H9 (cell line): ENCODE data around the gene ARPC5. TPM values are rescaled to one million over a fixed set of nuclear protein-coding genes. Genes with fewer than 3 reads are reported as not detected.

Experiments used
- DNase-seq: peaks from one replicate; pipeline ENCODE4 v3.0.0-alpha.2; 2017
- H2AFZ ChIP-seq: one replicate; pipeline ENCODE4 v1.6.1; 2013; ENCODE audit warnings: mild to moderate bottlenecking, low read length, control low read depth, moderate library complexity
- H2AK5ac ChIP-seq: 2 replicates; pipeline ENCODE4 v1.6.1; 2013; ENCODE audit warnings: low read length, control low read depth, mixed read lengths; ENCODE audit not compliant: insufficient read length
- H2BK120ac ChIP-seq: one replicate; pipeline ENCODE4 v1.6.1; 2013; ENCODE audit warnings: low read depth, mild to moderate bottlenecking, low read length, control low read depth, inconsistent platforms; ENCODE audit not compliant: poor library complexity, severe bottlenecking
- H2BK12ac ChIP-seq: 2 replicates; pipeline ENCODE4 v1.6.1; 2013; ENCODE audit warnings: low read length, control low read depth, mixed read lengths, low read depth; ENCODE audit not compliant: insufficient read length
- H2BK15ac ChIP-seq: 2 replicates; pipeline ENCODE4 v1.6.1; 2013; ENCODE audit warnings: low read depth, low read length, control low read depth
- H2BK20ac ChIP-seq: one replicate; pipeline ENCODE4 v1.6.1; 2013; ENCODE audit warnings: low read depth, mild to moderate bottlenecking, low read length, control low read depth, inconsistent platforms; ENCODE audit not compliant: poor library complexity, severe bottlenecking
- H2BK5ac ChIP-seq: 2 replicates; pipeline ENCODE4 v1.6.1; 2013; ENCODE audit warnings: low read length, control low read depth, mixed read lengths; ENCODE audit not compliant: insufficient read length
- H3K14ac ChIP-seq: 2 replicates; pipeline ENCODE4 v1.6.1; 2013; ENCODE audit warnings: low read length, control low read depth; ENCODE audit not compliant: insufficient read depth
- H3K18ac ChIP-seq: 2 replicates; pipeline ENCODE4 v1.6.1; 2013; ENCODE audit warnings: low read depth, mild to moderate bottlenecking, mixed read lengths, low read length, control low read depth; ENCODE audit not compliant: insufficient read length
- H3K23ac ChIP-seq: 2 replicates; pipeline ENCODE4 v1.6.1; 2013; ENCODE audit warnings: low read length, control low read depth, mixed read lengths, low read depth; ENCODE audit not compliant: insufficient read length
- H3K23me2 ChIP-seq: 2 replicates; pipeline ENCODE4 v1.6.1; 2013; ENCODE audit warnings: low read depth, mild to moderate bottlenecking, mixed read lengths, low read length, control low read depth; ENCODE audit not compliant: insufficient read length, poor library complexity, severe bottlenecking
- H3K27ac ChIP-seq: 2 replicates; pipeline ENCODE4 v1.5.1; 2013; ENCODE audit warnings: low read length, control low read depth, mixed read lengths, low read depth; ENCODE audit not compliant: insufficient read length
- H3K27me3 ChIP-seq: 2 replicates; pipeline ENCODE4 v1.6.1; 2013; ENCODE audit warnings: low read length, control low read depth, inconsistent platforms; ENCODE audit not compliant: insufficient read depth
- H3K4ac ChIP-seq: 2 replicates; pipeline ENCODE4 v1.6.1; 2013; ENCODE audit warnings: low read depth, mild to moderate bottlenecking, control low read depth, inconsistent platforms, low read length, moderate library complexity
- H3K4me1 ChIP-seq: 2 replicates; pipeline ENCODE4 v1.6.1; 2013; ENCODE audit warnings: low read length, control low read depth, inconsistent platforms; ENCODE audit not compliant: insufficient read depth
- H3K4me2 ChIP-seq: 2 replicates; pipeline ENCODE4 v1.6.1; 2013; ENCODE audit warnings: low read length, control low read depth, mixed read lengths; ENCODE audit not compliant: insufficient read length, insufficient read depth
- H3K56ac ChIP-seq: 2 replicates; pipeline ENCODE4 v1.6.1; 2013; ENCODE audit warnings: low read depth, mild to moderate bottlenecking, mixed read lengths, low read length, control low read depth; ENCODE audit not compliant: insufficient read length
- H3K79me1 ChIP-seq: 2 replicates; pipeline ENCODE4 v1.6.1; 2013; ENCODE audit warnings: low read depth, mild to moderate bottlenecking, moderate library complexity, low read length, control low read depth, inconsistent platforms; ENCODE audit not compliant: insufficient read depth, poor library complexity, severe bottlenecking
- H3K79me2 ChIP-seq: 2 replicates; pipeline ENCODE4 v1.6.1; 2013; ENCODE audit warnings: low read length, control low read depth, inconsistent platforms; ENCODE audit not compliant: insufficient read depth
- H3K9ac ChIP-seq: 2 replicates; pipeline ENCODE4 v1.6.1; 2013; ENCODE audit warnings: low read length, control low read depth, mixed read lengths; ENCODE audit not compliant: insufficient read length; ENCODE audit errors: extremely low read depth
- H3K9me3 ChIP-seq: one replicate; pipeline ENCODE4 v1.6.1; 2013; ENCODE audit warnings: low read depth, low read length, inconsistent platforms; ENCODE audit not compliant: control insufficient read depth
- H3T11ph ChIP-seq: one replicate; pipeline ENCODE4 v1.6.1; 2013; ENCODE audit warnings: mild to moderate bottlenecking, low read length, control low read depth, inconsistent platforms
- H4K20me1 ChIP-seq: one replicate; pipeline ENCODE4 v1.6.1; 2013; ENCODE audit not compliant: control insufficient read depth, insufficient read length, insufficient read depth
- H4K5ac ChIP-seq: 2 replicates; pipeline ENCODE4 v1.6.1; 2013; ENCODE audit warnings: low read depth, mild to moderate bottlenecking, mixed read lengths, low read length, control low read depth; ENCODE audit not compliant: insufficient read length
- H4K8ac ChIP-seq: replicated peaks from 2 replicates; pipeline ENCODE4 v1.6.1; 2013; ENCODE audit warnings: low read length, control low read depth, mixed read lengths, low read depth; ENCODE audit not compliant: insufficient read length
- H4K91ac ChIP-seq: 2 replicates; pipeline ENCODE4 v1.6.1; 2013; ENCODE audit warnings: low read depth, mild to moderate bottlenecking, moderate library complexity, mixed read lengths, low read length, control low read depth; ENCODE audit not compliant: insufficient read length
- H3K27ac Mint-ChIP-seq, 3 experiments: 2 replicates in 2 of 3; 3 replicates in 1 of 3; pipeline ENCODE4 v1.8.0; 2020 to 2021; ENCODE audit warnings: mixed read lengths in 3 of 3, mild to moderate bottlenecking in 1 of 3, moderate library complexity in 1 of 3
- H3K27me3 Mint-ChIP-seq: 2 replicates; pipeline ENCODE4 v1.8.0; 2021; ENCODE audit warnings: low read depth, mild to moderate bottlenecking, moderate library complexity, mixed read lengths
- H3K36me3 Mint-ChIP-seq, 3 experiments: 2 replicates in 2 of 3; 3 replicates in 1 of 3; pipeline ENCODE4 v1.8.0; 2020 to 2021; ENCODE audit warnings: low read depth in 3 of 3, mixed read lengths in 3 of 3; ENCODE audit not compliant: insufficient read depth in 1 of 3
- H3K4me1 Mint-ChIP-seq, 2 experiments: 2 replicates each; pipeline ENCODE4 v1.8.0; 2020; ENCODE audit warnings: mixed read lengths in 2 of 2
- H3K4me3 Mint-ChIP-seq, 2 experiments: 2 replicates in 1 of 2; 3 replicates in 1 of 2; pipeline ENCODE4 v1.8.0; 2020 to 2021; ENCODE audit warnings: mild to moderate bottlenecking in 2 of 2, mixed read lengths in 2 of 2, moderate library complexity in 1 of 2
- H3K9me3 Mint-ChIP-seq, 2 experiments: 2 replicates in 1 of 2; 3 replicates in 1 of 2; pipeline ENCODE4 v1.8.0; 2020; ENCODE audit warnings: mild to moderate bottlenecking in 2 of 2, mixed read lengths in 2 of 2, moderate library complexity in 1 of 2
- WGBS: extraction: QIAGEN DNeasy Blood & Tissue Kit; methylation state at CpG from one replicate; pipeline ENCODE4 v1.1.7; 2013; ENCODE audit warnings: missing lambda C conversion rate, low lambda C conversion rate, mixed read lengths; ENCODE audit not compliant: insufficient read length; ENCODE audit errors: extremely low coverage; 5-methylcytosine and 5-hydroxymethylcytosine counted together
- total RNA-seq: library from RNA; stranded (reverse); gene quantifications from 2 replicates; pipeline ENCODE4 v1.2.1, GENCODE V29; 2021
- TF ChIP-seq, protein P1 (sequence below): fragments of 200-600 bp; sonication (generic); conservative IDR thresholded peaks from 3 replicates; pipeline ENCODE4 v1.8.0; 2021; ENCODE audit warnings: antibody characterized with exemption, mild to moderate bottlenecking

The ARPC5 gene
- total RNA-seq, 1 experiment from 2014 or later, result 67.7 TPM

DNA sequence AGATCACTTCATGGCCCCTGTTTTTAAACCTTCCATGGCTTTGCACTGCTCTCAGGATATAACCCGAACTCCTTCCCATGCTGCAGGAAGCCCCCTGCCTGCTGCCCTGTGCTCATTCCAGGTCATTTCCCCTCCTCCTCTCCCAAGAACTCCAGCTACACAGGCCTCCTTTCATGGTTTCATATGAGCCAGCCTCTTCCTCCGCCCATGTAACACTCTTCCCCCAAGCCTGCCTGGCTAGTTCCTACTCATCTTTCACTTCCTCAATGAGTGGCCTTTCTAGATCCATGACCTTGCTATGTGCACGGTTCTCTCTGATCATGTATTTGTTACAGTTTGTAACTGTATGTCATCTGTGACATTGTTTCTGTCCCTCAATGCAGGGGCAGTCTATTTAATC is 42.2 kb downstream of the ARPC5 start:
- Histone ChIP-seq H4K8ac (no peak overlapping the region), H2BK15ac (no peak overlapping the region), H4K5ac (no peak overlapping the region), H3K27me3 (no peaks in the 10 kb centered on the region), H3K9ac (no peak overlapping the region), H4K91ac (no peak overlapping the region), H3K14ac (no peak overlapping the region), H3K4ac (no peak overlapping the region), H3K23me2 (no peaks in the 10 kb centered on the region), H3K56ac (no peak overlapping the region), H3T11ph (no peak overlapping the region), H3K18ac (no peak overlapping the region), H3K27ac (no peak overlapping the region), H3K79me2 (no peaks in the 10 kb centered on the region), H3K4me2 (no peak overlapping the region), H3K23ac (no peak overlapping the region), H2BK12ac (no peak overlapping the region), H2AFZ (no peak overlapping the region), H4K20me1 (no peaks in the 10 kb centered on the region), H2AK5ac (no peak overlapping the region), H3K9me3 (no peaks in the 10 kb centered on the region), H2BK5ac (no peak overlapping the region), H3K79me1 (no peaks in the 10 kb centered on the region), H3K4me1 (peaks cover 4% of the 10 kb centered on the region; the same call in 1 of the 2 replicates), H2BK20ac (no peak overlapping the region), H2BK120ac (no peak overlapping the region)
- TF ChIP-seq, protein P1, sequence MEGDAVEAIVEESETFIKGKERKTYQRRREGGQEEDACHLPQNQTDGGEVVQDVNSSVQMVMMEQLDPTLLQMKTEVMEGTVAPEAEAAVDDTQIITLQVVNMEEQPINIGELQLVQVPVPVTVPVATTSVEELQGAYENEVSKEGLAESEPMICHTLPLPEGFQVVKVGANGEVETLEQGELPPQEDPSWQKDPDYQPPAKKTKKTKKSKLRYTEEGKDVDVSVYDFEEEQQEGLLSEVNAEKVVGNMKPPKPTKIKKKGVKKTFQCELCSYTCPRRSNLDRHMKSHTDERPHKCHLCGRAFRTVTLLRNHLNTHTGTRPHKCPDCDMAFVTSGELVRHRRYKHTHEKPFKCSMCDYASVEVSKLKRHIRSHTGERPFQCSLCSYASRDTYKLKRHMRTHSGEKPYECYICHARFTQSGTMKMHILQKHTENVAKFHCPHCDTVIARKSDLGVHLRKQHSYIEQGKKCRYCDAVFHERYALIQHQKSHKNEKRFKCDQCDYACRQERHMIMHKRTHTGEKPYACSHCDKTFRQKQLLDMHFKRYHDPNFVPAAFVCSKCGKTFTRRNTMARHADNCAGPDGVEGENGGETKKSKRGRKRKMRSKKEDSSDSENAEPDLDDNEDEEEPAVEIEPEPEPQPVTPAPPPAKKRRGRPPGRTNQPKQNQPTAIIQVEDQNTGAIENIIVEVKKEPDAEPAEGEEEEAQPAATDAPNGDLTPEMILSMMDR, result no peak
- Mint-ChIP-seq H3K4me3 (no peak overlapping the region), H3K27me3 (no peaks in the 10 kb centered on the region), H3K27ac (no peak overlapping the region), H3K9me3 (no peaks in the 10 kb centered on the region), H3K36me3 (no peaks in the 10 kb centered on the region), H3K4me1 (peaks cover 28% of the 10 kb centered on the region in 2 experiments)
- no peak for DNase-seq
- no CpG with 5 or more reads among the region's 3 CpGs for WGBS
